Erythroblast (primary cell): ENCODE data around the gene CDS1.

Experiments used
- GATA1 ChIP-seq: IDR thresholded peaks from 2 replicates; pipeline ENCODE4 v1.6.1; 2011; ENCODE audit warnings: low read depth, mild to moderate bottlenecking, control low read depth, low read length, moderate library complexity
- POLR2A ChIP-seq: IDR thresholded peaks from 2 replicates; pipeline ENCODE4 v1.6.1; 2011; ENCODE audit warnings: mild to moderate bottlenecking, low read length

GRCh38 chr4:84569009-84569408 is 13.9 kb upstream of the CDS1 start:
- TF ChIP-seq POLR2A (no peak), GATA1 (no peak)
